ENCODE results near the gene ELL.

Gene ELL

GRCh38 chr19:18487576-18488402 is 34.1 kb downstream of the ELL start:
- DNase-seq, result no peak

GRCh38 chr19:18486746-18487145 is 35.1 kb downstream of the ELL start:
- DNase-seq, result no peak

GRCh38 chr19:18484992-18485391 is 36.9 kb downstream of the ELL start:
- no peak for DNase-seq

- no peak for DNase-seq
These were observed 38.6 kb downstream of the ELL start for GRCh38 chr19:18483119-18483890.

GRCh38 chr19:18481505-18482222 is 40.2 kb downstream of the ELL start:
- no peak for DNase-seq

GRCh38 chr19:18480006-18480691 is 41.7 kb downstream of the ELL start:
- DNase-seq, result no peak

GRCh38 chr19:18478545-18479311 is 43.1 kb downstream of the ELL start:
- DNase-seq, result peak; percentile 83

GRCh38 chr19:18477974-18478373 is 43.9 kb downstream of the ELL start:
- DNase-seq, result no peak

GRCh38 chr19:18477042-18477779 is 44.7 kb downstream of the ELL start:
- DNase-seq, result no peak

GRCh38 chr19:18476507-18477041 is 45.3 kb downstream of the ELL start:
- no peak for DNase-seq

GRCh38 chr19:18475762-18476331 is 46.0 kb downstream of the ELL start:
- DNase-seq, result no peak

- DNase-seq, result no peak
These were observed 46.8 kb downstream of the ELL start for GRCh38 chr19:18475004-18475453.

GRCh38 chr19:18474366-18474887 is 47.4 kb downstream of the ELL start:
- no peak for DNase-seq

GRCh38 chr19:18473706-18474087 is 48.2 kb downstream of the ELL start:
- DNase-seq, result no peak

GRCh38 chr19:18473003-18473705 is 48.7 kb downstream of the ELL start:
- DNase-seq, result no peak

GRCh38 chr19:18470787-18471186 is 51.1 kb downstream of the ELL start:
- no peak for DNase-seq

GRCh38 chr19:18469069-18469846 is 52.6 kb downstream of the ELL start:
- peak; percentile 86 for DNase-seq

- no peak for DNase-seq
These were observed 53.4 kb downstream of the ELL start for GRCh38 chr19:18468517-18468916.

GRCh38 chr19:18467978-18468377 is 53.9 kb downstream of the ELL start:
- DNase-seq, result no peak
